Fibroblast of the aortic adventitia (primary cell): ENCODE results near the gene TBC1D4. TPM values are rescaled to one million over a fixed set of nuclear protein-coding genes. Genes with fewer than 3 reads are reported as not detected.

Experiments
- DNase-seq: peaks from one replicate; pipeline ENCODE4 v3.0.0-alpha.2; 2010; ENCODE audit warnings: low read depth
- H3K4me3 ChIP-seq: 2 replicates; pipeline ENCODE4 v1.5.1; 2011; ENCODE audit warnings: low read depth, mild to moderate bottlenecking, control low read depth, low read length, moderate library complexity
- CTCF ChIP-seq: IDR thresholded peaks from 2 replicates; pipeline ENCODE4 v1.5.1; 2011; ENCODE audit warnings: mild to moderate bottlenecking, low read length, control low read depth, inconsistent platforms; ENCODE audit not compliant: insufficient read depth
- total RNA-seq: library from RNA; depleted of rRNA; stranded (reverse); fragments of >200 nt; gene quantifications from 2 replicates; pipeline ENCODE4 v1.2.3, GENCODE V29; 2012; ENCODE audit warnings: low replicate concordance

The TBC1D4 gene
- total RNA-seq, 1 donor = 9.5 TPM

- no peak for TF ChIP-seq CTCF
- DNase-seq = no peak
- H3K4me3 ChIP-seq = no peak overlapping the region
Measured at GRCh38 chr13:75366380-75367280, 115.3 kb downstream of the TBC1D4 start.

- peak; percentile 37 for TF ChIP-seq CTCF
- peak; percentile 63 for DNase-seq
- H3K4me3 ChIP-seq = no peak overlapping the region
Measured at GRCh38 chr13:75365724-75366173, 116.2 kb downstream of the TBC1D4 start.

GRCh38 chr13:75364131-75364713 is 117.7 kb downstream of the TBC1D4 start:
- no peak for TF ChIP-seq CTCF
- no peak for DNase-seq
- no peak overlapping the region for H3K4me3 ChIP-seq

- no peak for DNase-seq
- no peak for TF ChIP-seq CTCF
- no peak overlapping the region for H3K4me3 ChIP-seq
Measured at GRCh38 chr13:75363371-75363770, 118.6 kb downstream of the TBC1D4 start.

GRCh38 chr13:75362026-75362425 is 119.9 kb downstream of the TBC1D4 start:
- no peak overlapping the region for H3K4me3 ChIP-seq
- no peak for TF ChIP-seq CTCF
- DNase-seq = no peak

- no peak for TF ChIP-seq CTCF
- DNase-seq = no peak
- no peak overlapping the region for H3K4me3 ChIP-seq
Measured at GRCh38 chr13:75360170-75360569, 121.8 kb downstream of the TBC1D4 start.
